Activated CD4-positive, alpha-beta T cell treated with anti-CD3 and anti-CD28 coated beads, Interleukin-2, amount 50 U/mL, for 1 hour (primary cell): ENCODE results near the gene LEFTY2.

Source experiments
- DNase-seq: peaks from one replicate; pipeline ENCODE4 v3.0.0-alpha.2; 2020

Gene LEFTY2

GRCh38 chr1:225928186-225929175 lies 12.5 kb downstream of the LEFTY2 start:
- DNase-seq: no peak

GRCh38 chr1:225926551-225927113 lies 14.4 kb downstream of the LEFTY2 start:
- no peak for DNase-seq

GRCh38 chr1:225923692-225924555 lies 17.1 kb downstream of the LEFTY2 start, which contains the start of gene PYCR2:
Gene PYCR2 (minus strand): TSS chr1:225924250. CDS start chr1:225924110, 140 bp downstream.
- peak; percentile 92 for DNase-seq

- DNase-seq: no peak
These were observed 17.7 kb downstream of the LEFTY2 start for GRCh38 chr1:225923381-225923691.

- no peak for DNase-seq
These were observed 19.0 kb downstream of the LEFTY2 start for GRCh38 chr1:225921734-225922709.

- no peak for DNase-seq
These were observed 21.1 kb downstream of the LEFTY2 start for GRCh38 chr1:225919906-225920305.

- DNase-seq: no peak
These were observed 22.7 kb downstream of the LEFTY2 start for GRCh38 chr1:225918280-225918679.

GRCh38 chr1:225917536-225917935 lies 23.5 kb downstream of the LEFTY2 start:
- DNase-seq: no peak

- DNase-seq: no peak
These were observed 23.9 kb downstream of the LEFTY2 start for GRCh38 chr1:225917101-225917500.

- DNase-seq: no peak
These were observed 25.5 kb downstream of the LEFTY2 start for GRCh38 chr1:225915538-225915991.

GRCh38 chr1:225914947-225915346 lies 26.1 kb downstream of the LEFTY2 start:
- no peak for DNase-seq

GRCh38 chr1:225914391-225914790 lies 26.6 kb downstream of the LEFTY2 start:
- DNase-seq: no peak

GRCh38 chr1:225911191-225912130 lies 29.6 kb downstream of the LEFTY2 start:
- DNase-seq: peak; percentile 73

GRCh38 chr1:225909477-225909876 lies 31.5 kb downstream of the LEFTY2 start:
- DNase-seq: no peak

- DNase-seq: no peak
These were observed 32.2 kb downstream of the LEFTY2 start for GRCh38 chr1:225908773-225909172.

GRCh38 chr1:225908013-225908640 lies 32.9 kb downstream of the LEFTY2 start:
- DNase-seq: no peak

- DNase-seq: no peak
These were observed 33.7 kb downstream of the LEFTY2 start for GRCh38 chr1:225907341-225907740.

GRCh38 chr1:225906467-225906866 lies 34.6 kb downstream of the LEFTY2 start:
- no peak for DNase-seq

GRCh38 chr1:225903623-225904022 lies 37.4 kb downstream of the LEFTY2 start:
- no peak for DNase-seq
